HepG2 (cell line): ENCODE results near the gene SMIM22. TPM values are rescaled to one million over a fixed set of nuclear protein-coding genes. Genes with fewer than 3 reads are reported as not detected.

ENCODE experiments used
- BHLHE40 ChIP-seq: IDR thresholded peaks from 2 replicates; pipeline ENCODE4 v1.6.1; 2011; ENCODE audit warnings: low read length, improper control_type of control experiment
- DNMT3B ChIP-seq: conservative IDR thresholded peaks from 2 replicates; pipeline ENCODE4 v1.6.1; 2016; ENCODE audit warnings: missing biosample characterization, control low read depth
- ETV5 ChIP-seq: IDR thresholded peaks from 2 replicates; pipeline ENCODE4 v1.6.1; 2018; ENCODE audit warnings: missing biosample characterization, missing genetic modification reagents, inconsistent platforms, borderline replicate concordance
- FOXA3 ChIP-seq: IDR thresholded peaks from 2 replicates; pipeline ENCODE4 v1.6.1; 2016; ENCODE audit warnings: missing genetic modification reagents, missing compliant biosample characterization
- KAT7 ChIP-seq: IDR thresholded peaks from 2 replicates; pipeline ENCODE4 v1.6.1; 2018; ENCODE audit warnings: borderline replicate concordance, missing compliant biosample characterization
- KDM2A ChIP-seq: sonication (generic); formaldehyde crosslinking; IDR thresholded peaks from 2 replicates; pipeline ENCODE4 v1.4.0; 2020; ENCODE audit warnings: low read depth, missing genetic modification reagents, borderline replicate concordance
- KLF9 ChIP-seq: IDR thresholded peaks from 2 replicates; pipeline ENCODE4 v1.6.1; 2016; ENCODE audit warnings: low read depth
- MXD4 ChIP-seq: IDR thresholded peaks from 2 replicates; pipeline ENCODE4 v1.6.1; 2016; ENCODE audit warnings: mild to moderate bottlenecking, missing biosample characterization, missing genetic modification reagents
- PAF1 ChIP-seq: IDR thresholded peaks from 2 replicates; pipeline ENCODE4 v1.6.1; 2016; ENCODE audit warnings: missing genetic modification reagents, missing compliant biosample characterization
- RAD51 ChIP-seq: fragments of 450-650 bp; IDR thresholded peaks from 2 replicates; pipeline ENCODE4 v1.6.1; 2016; ENCODE audit warnings: borderline replicate concordance
- REL ChIP-seq: sonication (generic); formaldehyde crosslinking; conservative IDR thresholded peaks from 2 replicates; pipeline ENCODE4 v1.8.0; 2022; ENCODE audit warnings: mild to moderate bottlenecking, missing genetic modification reagents, moderate library complexity
- SMAD1 ChIP-seq: sonication (generic); formaldehyde crosslinking; IDR thresholded peaks from 2 replicates; pipeline ENCODE4 v1.4.0; 2020; ENCODE audit warnings: missing genetic modification reagents, low read depth, mild to moderate bottlenecking, borderline replicate concordance
- XBP1 ChIP-seq: sonication (generic); formaldehyde crosslinking; IDR thresholded peaks from 2 replicates; pipeline ENCODE4 v1.5.0; 2020; ENCODE audit warnings: missing genetic modification reagents
- ZMYM3 ChIP-seq: sonication (generic); formaldehyde crosslinking; IDR thresholded peaks from 2 replicates; pipeline ENCODE4 v1.5.1; 2020; ENCODE audit warnings: mild to moderate bottlenecking, missing genetic modification reagents
- ZNF101 ChIP-seq: sonication (generic); formaldehyde crosslinking; IDR thresholded peaks from 2 replicates; pipeline ENCODE4 v1.4.0; 2020; ENCODE audit warnings: mild to moderate bottlenecking, low read depth, missing genetic modification reagents, borderline replicate concordance
- ZNF138 ChIP-seq: sonication (generic); formaldehyde crosslinking; IDR thresholded peaks from 2 replicates; pipeline ENCODE4 v1.5.0; 2020; ENCODE audit warnings: mild to moderate bottlenecking, low read depth, missing genetic modification reagents
- ZNF17 ChIP-seq: sonication (generic); formaldehyde crosslinking; IDR thresholded peaks from 2 replicates; pipeline ENCODE4 v1.5.0; 2020; ENCODE audit warnings: mild to moderate bottlenecking, missing genetic modification reagents
- ZNF282 ChIP-seq: fragments of 450-650 bp; IDR thresholded peaks from 2 replicates; pipeline ENCODE4 v1.6.1; 2018; ENCODE audit not compliant: partially characterized antibody
- ZNF552 ChIP-seq: sonication (generic); formaldehyde crosslinking; IDR thresholded peaks from 2 replicates; pipeline ENCODE4 v1.9.0; 2022; ENCODE audit warnings: missing genetic modification reagents, mild to moderate bottlenecking, borderline replicate concordance
- ZNF607 ChIP-seq: sonication (generic); formaldehyde crosslinking; IDR thresholded peaks from 2 replicates; pipeline ENCODE4 v1.5.1; 2020; ENCODE audit warnings: missing genetic modification reagents, mild to moderate bottlenecking, borderline replicate concordance
- ZNF616 ChIP-seq: sonication (generic); formaldehyde crosslinking; IDR thresholded peaks from 2 replicates; pipeline ENCODE4 v1.5.0; 2020; ENCODE audit warnings: low read depth, mild to moderate bottlenecking, missing genetic modification reagents
- ZNF670 ChIP-seq: sonication (generic); formaldehyde crosslinking; IDR thresholded peaks from 2 replicates; pipeline ENCODE4 v1.8.0; 2022; ENCODE audit warnings: mild to moderate bottlenecking, missing genetic modification reagents, borderline replicate concordance
- ZNF678 ChIP-seq: sonication (generic); formaldehyde crosslinking; IDR thresholded peaks from 2 replicates; pipeline ENCODE4 v1.4.0; 2020; ENCODE audit warnings: mild to moderate bottlenecking, missing genetic modification reagents
- ZNF703 ChIP-seq: sonication (generic); formaldehyde crosslinking; IDR thresholded peaks from 2 replicates; pipeline ENCODE4 v1.5.1; 2020; ENCODE audit warnings: missing genetic modification reagents, mild to moderate bottlenecking, moderate library complexity, borderline replicate concordance
- ZNF879 ChIP-seq: sonication (generic); formaldehyde crosslinking; IDR thresholded peaks from 2 replicates; pipeline ENCODE4 v1.8.1; 2023; ENCODE audit warnings: missing genetic modification reagents
- ZNF883 ChIP-seq: sonication (generic); formaldehyde crosslinking; IDR thresholded peaks from 2 replicates; pipeline ENCODE4 v1.5.1; 2020; ENCODE audit warnings: mild to moderate bottlenecking, missing genetic modification reagents; ENCODE audit errors: not compliant biosample characterization
- ZSCAN22 ChIP-seq: sonication (generic); formaldehyde crosslinking; IDR thresholded peaks from 2 replicates; pipeline ENCODE4 v1.4.0; 2020; ENCODE audit warnings: mild to moderate bottlenecking, missing genetic modification reagents
- polyA plus RNA-seq, 8 experiments: library from polyadenylated mRNA; depleted of rRNA in 3 of 8; stranded (reverse) in 7 of 8; unstranded in 1 of 8; fragments of >200 nt; fragmentation: Illumina TruSeq in 4 of 8; extraction: Trizol in 4 of 8; gene quantifications; 2 replicates each; pipeline versions ENCODE4 v1.2.1 to v1.2.3, GENCODE V29; 2011 to 2016; ENCODE audit warnings: low read depth in 4 of 8, missing spikeins in 1 of 8, mixed read lengths in 1 of 8; ENCODE audit not compliant: insufficient read depth in 1 of 8
- total RNA-seq, 5 experiments: library from RNA; depleted of rRNA; stranded (reverse); fragments of >200 nt; fragmentation: Illumina TruSeq; extraction: Trizol; gene quantifications; 2 replicates each; pipeline ENCODE4 v1.2.3, GENCODE V29; 2016; ENCODE audit warnings: low read depth in 1 of 5
- TF ChIP-seq, protein P1 (sequence below): sonication (generic); formaldehyde crosslinking; IDR thresholded peaks from 2 replicates; pipeline ENCODE4 v1.4.0; 2020; ENCODE audit warnings: missing genetic modification reagents; ENCODE audit errors: not compliant biosample characterization
- TF ChIP-seq, protein P2 (sequence below): sonication (generic); formaldehyde crosslinking; IDR thresholded peaks from 2 replicates; pipeline ENCODE4 v1.4.0; 2020; ENCODE audit warnings: missing genetic modification reagents
- TF ChIP-seq, protein P3 (sequence below): sonication (generic); formaldehyde crosslinking; IDR thresholded peaks from 2 replicates; pipeline ENCODE4 v1.8.1; 2023; ENCODE audit warnings: mild to moderate bottlenecking, missing genetic modification reagents

The SMIM22 gene
- total and polyA plus RNA-seq, 2 of the 13 experiments (the other 11 are each of a cell fraction or from before 2014, with no cell fraction given): not detected

DNA sequence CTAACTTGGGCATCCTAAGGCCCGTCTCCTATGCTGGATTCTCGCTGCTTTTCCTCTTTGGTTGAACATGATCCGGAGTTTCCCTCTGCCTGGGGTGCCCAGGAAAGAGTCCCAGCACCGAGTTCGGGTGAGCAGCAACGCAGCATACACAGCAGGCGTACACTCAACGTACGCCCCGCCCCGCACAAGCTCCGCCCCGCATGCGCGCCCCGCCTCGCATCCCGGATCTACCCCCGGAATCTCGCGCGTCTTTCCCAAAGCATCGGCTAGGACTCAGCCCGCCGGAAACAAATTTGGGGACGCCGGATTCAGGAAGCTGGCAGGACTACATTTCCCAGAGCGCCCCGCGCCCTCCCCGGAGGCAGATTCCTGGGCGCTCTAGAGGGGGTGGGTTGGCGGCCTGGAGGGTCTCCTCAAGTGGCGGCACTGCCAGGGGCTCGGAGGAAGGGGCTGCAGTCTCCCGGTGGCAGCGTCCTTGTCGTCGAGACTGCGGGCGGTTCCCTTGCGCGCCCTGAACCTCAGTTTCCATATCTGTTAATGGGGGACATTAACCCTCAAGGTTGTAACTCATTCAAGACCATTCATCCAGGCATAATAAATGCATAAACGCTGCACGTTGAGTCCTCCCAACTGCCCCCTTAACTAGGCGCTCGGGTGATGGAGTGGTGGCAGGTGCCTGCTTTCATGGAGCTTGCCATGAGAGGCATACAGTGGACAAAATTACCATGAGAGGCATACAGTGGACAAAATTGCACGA lies 26.4 kb upstream of the SMIM22 start (continued):
- TF ChIP-seq ZNF607 (CRISPR knock-in tag): 0 out of 2 replicates have a peak, but pooled peaks have one; percentile 7
- no peak for TF ChIP-seq ZNF138
- peak; percentile 47 for TF ChIP-seq FOXA3
- TF ChIP-seq ZNF703 (CRISPR knock-in tag): no peak
- no peak for TF ChIP-seq RAD51
- peak; percentile 65; the same call in 1 of the 2 replicates for TF ChIP-seq ZNF552 (CRISPR knock-in tag)
- no peak for TF ChIP-seq ZSCAN22 (CRISPR knock-in tag)
- no peak for TF ChIP-seq XBP1
- TF ChIP-seq SMAD1 (CRISPR knock-in tag): no peak
- TF ChIP-seq, protein P1, sequence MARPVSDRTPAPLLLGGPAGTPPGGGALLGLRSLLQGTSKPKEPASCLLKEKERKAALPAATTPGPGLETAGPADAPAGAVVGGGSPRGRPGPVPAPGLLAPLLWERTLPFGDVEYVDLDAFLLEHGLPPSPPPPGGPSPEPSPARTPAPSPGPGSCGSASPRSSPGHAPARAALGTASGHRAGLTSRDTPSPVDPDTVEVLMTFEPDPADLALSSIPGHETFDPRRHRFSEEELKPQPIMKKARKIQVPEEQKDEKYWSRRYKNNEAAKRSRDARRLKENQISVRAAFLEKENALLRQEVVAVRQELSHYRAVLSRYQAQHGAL (CRISPR knock-in tag): no peak
- TF ChIP-seq PAF1: no peak
- no peak; the same call in 1 of the 2 replicates for TF ChIP-seq KAT7 (CRISPR knock-in tag)
- peak; percentile 98 for TF ChIP-seq ZMYM3 (CRISPR knock-in tag)
- no peak for TF ChIP-seq ZNF879 (CRISPR knock-in tag)
- TF ChIP-seq ZNF616 (CRISPR knock-in tag): no peak
- TF ChIP-seq ZNF678: no peak
- 0 out of 2 replicates have a peak, but pooled peaks have one; percentile 26 for TF ChIP-seq MXD4 (CRISPR knock-in tag)
- TF ChIP-seq ZNF883 (CRISPR knock-in tag): no peak
- TF ChIP-seq, protein P2, sequence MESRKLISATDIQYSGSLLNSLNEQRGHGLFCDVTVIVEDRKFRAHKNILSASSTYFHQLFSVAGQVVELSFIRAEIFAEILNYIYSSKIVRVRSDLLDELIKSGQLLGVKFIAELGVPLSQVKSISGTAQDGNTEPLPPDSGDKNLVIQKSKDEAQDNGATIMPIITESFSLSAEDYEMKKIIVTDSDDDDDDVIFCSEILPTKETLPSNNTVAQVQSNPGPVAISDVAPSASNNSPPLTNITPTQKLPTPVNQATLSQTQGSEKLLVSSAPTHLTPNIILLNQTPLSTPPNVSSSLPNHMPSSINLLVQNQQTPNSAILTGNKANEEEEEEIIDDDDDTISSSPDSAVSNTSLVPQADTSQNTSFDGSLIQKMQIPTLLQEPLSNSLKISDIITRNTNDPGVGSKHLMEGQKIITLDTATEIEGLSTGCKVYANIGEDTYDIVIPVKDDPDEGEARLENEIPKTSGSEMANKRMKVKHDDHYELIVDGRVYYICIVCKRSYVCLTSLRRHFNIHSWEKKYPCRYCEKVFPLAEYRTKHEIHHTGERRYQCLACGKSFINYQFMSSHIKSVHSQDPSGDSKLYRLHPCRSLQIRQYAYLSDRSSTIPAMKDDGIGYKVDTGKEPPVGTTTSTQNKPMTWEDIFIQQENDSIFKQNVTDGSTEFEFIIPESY (CRISPR knock-in tag): no peak
- TF ChIP-seq, protein P3, sequence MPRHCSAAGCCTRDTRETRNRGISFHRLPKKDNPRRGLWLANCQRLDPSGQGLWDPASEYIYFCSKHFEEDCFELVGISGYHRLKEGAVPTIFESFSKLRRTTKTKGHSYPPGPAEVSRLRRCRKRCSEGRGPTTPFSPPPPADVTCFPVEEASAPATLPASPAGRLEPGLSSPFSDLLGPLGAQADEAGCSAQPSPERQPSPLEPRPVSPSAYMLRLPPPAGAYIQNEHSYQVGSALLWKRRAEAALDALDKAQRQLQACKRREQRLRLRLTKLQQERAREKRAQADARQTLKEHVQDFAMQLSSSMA (CRISPR knock-in tag): no peak
- no peak for TF ChIP-seq BHLHE40
- TF ChIP-seq ZNF282: no peak
- no peak for TF ChIP-seq ZNF670 (CRISPR knock-in tag)
- TF ChIP-seq ZNF17 (CRISPR knock-in tag): no peak
- TF ChIP-seq DNMT3B (CRISPR knock-in tag): no peak
- TF ChIP-seq KDM2A: peak; percentile 38
- TF ChIP-seq ZNF101 (CRISPR knock-in tag): no peak
- peak; percentile 79 for TF ChIP-seq ETV5 (CRISPR knock-in tag)
- TF ChIP-seq REL: no peak
- TF ChIP-seq KLF9 (CRISPR knock-in tag): no peak
